ENCODE measurements around the gene TM4SF18.
A peak's percentile ranks its signal among the peaks of the same experiment; 100 is the strongest.

Gene TM4SF18

DNA sequence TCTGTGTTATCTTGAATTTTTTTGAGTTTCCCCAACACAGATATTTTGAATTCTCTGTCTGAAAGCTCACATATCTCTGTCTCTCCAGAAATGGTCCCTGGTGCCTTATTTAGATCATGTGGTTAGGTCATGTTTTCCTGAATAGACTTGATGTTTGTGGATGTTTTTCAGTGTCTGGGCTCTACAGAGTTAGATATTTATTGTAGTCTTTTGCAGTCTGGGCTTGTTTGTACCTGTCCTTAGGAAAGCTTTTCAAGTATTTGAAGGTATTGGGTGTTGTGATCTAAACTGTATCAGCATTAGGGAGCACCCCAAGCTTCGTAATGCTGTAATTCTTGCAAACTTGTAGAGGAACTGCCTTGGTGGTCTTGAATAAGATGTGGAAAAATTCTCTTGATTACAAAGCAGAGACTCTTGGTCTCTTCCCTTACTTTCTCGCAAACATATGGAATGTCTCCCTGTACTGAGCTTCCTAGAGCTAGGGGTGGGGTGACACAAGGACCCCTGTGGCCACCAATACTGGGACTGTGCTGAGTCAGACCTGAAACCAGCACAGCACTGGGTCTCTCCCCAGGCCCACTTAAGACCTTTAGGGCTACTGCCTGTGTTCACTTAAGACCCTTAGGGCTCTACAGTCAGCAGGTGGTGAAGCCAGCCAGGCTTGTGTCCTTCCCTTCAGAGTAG is 26.5 kb downstream of the TM4SF18 start:
- DNase-seq (ENCODE audit: low read depth), result peak; percentile 68
- H3K4me3 ChIP-seq (ENCODE audit: low read length), result no peak overlapping the region
- TF ChIP-seq CTCF (IDR thresholded peaks at IDR 0.05; ENCODE audit: insufficient read depth, low read depth, low read length, missing control alignments), result no peak

- DNase-seq (ENCODE audit: low read depth), result peak; percentile 68
- no peak overlapping the region for H3K4me3 ChIP-seq (ENCODE audit: low read length)
- no peak for TF ChIP-seq CTCF (IDR thresholded peaks at IDR 0.05; ENCODE audit: insufficient read depth, low read depth, low read length, missing control alignments)
Measured at GRCh38 chr3:149305376-149305775, 28.1 kb downstream of the TM4SF18 start.

- DNase-seq (ENCODE audit: low read depth), result peak; percentile 98
- H3K4me3 ChIP-seq (ENCODE audit: low read length), result no peak overlapping the region
- no peak for TF ChIP-seq CTCF (IDR thresholded peaks at IDR 0.05; ENCODE audit: insufficient read depth, low read depth, low read length, missing control alignments)
Measured at GRCh38 chr3:149299938-149300801, 33.3 kb downstream of the TM4SF18 start.

GRCh38 chr3:149296972-149297371 is 36.5 kb downstream of the TM4SF18 start:
- no peak for DNase-seq (ENCODE audit: low read depth)
- H3K4me3 ChIP-seq (ENCODE audit: low read length), result no peak overlapping the region
- no peak for TF ChIP-seq CTCF (IDR thresholded peaks at IDR 0.05; ENCODE audit: insufficient read depth, low read depth, low read length, missing control alignments)

- H3K4me3 ChIP-seq (ENCODE audit: low read length), result no peak overlapping the region
- TF ChIP-seq CTCF (IDR thresholded peaks at IDR 0.05; ENCODE audit: insufficient read depth, low read depth, low read length, missing control alignments), result no peak
- no peak for DNase-seq (ENCODE audit: low read depth)
Measured at GRCh38 chr3:149292666-149293065, 40.8 kb downstream of the TM4SF18 start.

DNA sequence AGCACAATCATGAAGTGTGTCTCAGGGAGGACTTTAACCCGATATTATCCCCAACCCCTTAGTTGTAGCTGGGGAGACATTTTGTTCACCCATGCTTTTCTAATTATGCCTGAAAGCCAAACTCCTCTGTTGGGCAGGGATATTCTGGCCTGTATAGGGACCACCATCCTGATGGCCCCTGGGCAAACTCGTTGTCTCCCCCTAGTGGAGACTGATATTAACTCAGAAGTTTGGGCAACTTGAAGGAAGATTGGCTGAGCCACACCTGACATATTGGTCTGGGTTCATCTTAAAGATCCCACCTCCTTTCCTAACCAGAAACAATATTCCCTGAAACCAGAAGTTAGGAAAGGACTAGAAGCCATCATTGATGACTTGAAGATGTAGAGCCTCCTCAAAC is 42.3 kb downstream of the TM4SF18 start:
- TF ChIP-seq CTCF (IDR thresholded peaks at IDR 0.05; ENCODE audit: insufficient read depth, low read depth, low read length, missing control alignments), result peak; percentile 52
- DNase-seq (ENCODE audit: low read depth), result peak; percentile 32
- no peak overlapping the region for H3K4me3 ChIP-seq (ENCODE audit: low read length)
